PFSK-1 (cell line): ENCODE data around the gene TOGARAM2.

ENCODE experiments used
- FOXP2 ChIP-seq: optimal IDR thresholded peaks from 2 replicates; pipeline ENCODE3; 2011; ENCODE audit warnings: borderline replicate concordance, control low read depth, inconsistent platforms; ENCODE audit not compliant: insufficient read depth; ENCODE audit errors: extremely low read length, extremely low read depth
- POLR2AphosphoS5 ChIP-seq: IDR thresholded peaks from 2 replicates; pipeline ENCODE4 v1.6.1; 2012; ENCODE audit warnings: low read depth, mild to moderate bottlenecking, control low read depth, low read length, moderate library complexity
- REST ChIP-seq, 2 experiments: IDR thresholded peaks; 2 replicates each; pipeline versions ENCODE4 v1.6.1 to v1.8.0; 2011 to 2012; ENCODE audit warnings: low read depth in 2 of 2, low read length in 2 of 2, control low read depth in 1 of 2, inconsistent platforms in 1 of 2, mild to moderate bottlenecking in 1 of 2, moderate library complexity in 1 of 2; ENCODE audit not compliant: insufficient read depth in 1 of 2
- SIN3A ChIP-seq: IDR thresholded peaks from 2 replicates; pipeline ENCODE4 v1.6.1; 2012; ENCODE audit warnings: mild to moderate bottlenecking, low read length, moderate library complexity, borderline replicate concordance; ENCODE audit not compliant: insufficient read depth
- TAF1 ChIP-seq: IDR thresholded peaks from 2 replicates; pipeline ENCODE4 v1.6.1; 2012; ENCODE audit warnings: low read length, control low read depth, borderline replicate concordance; ENCODE audit not compliant: insufficient read depth

Gene TOGARAM2

GRCh38 chr2:28974252-28974651 is 6.8 kb upstream of the TOGARAM2 start:
- TF ChIP-seq POLR2AphosphoS5, result no peak
- no peak for TF ChIP-seq SIN3A
- TF ChIP-seq TAF1, result no peak
- TF ChIP-seq FOXP2, result no peak
- no peak for TF ChIP-seq REST (IDR thresholded peaks at IDR 0.05; ENCODE audit: insufficient read depth in 1 of 2, low read depth in 2 of 2, low read length in 2 of 2)

- TF ChIP-seq SIN3A (no peak), TAF1 (no peak), FOXP2 (no peak), REST (IDR thresholded peaks at IDR 0.05; ENCODE audit: insufficient read depth in 1 of 2, low read depth in 2 of 2, low read length in 2 of 2) (no peak), POLR2AphosphoS5 (no peak)
These were observed 5.4 kb upstream of the TOGARAM2 start for GRCh38 chr2:28975671-28976070.

- TF ChIP-seq REST (IDR thresholded peaks at IDR 0.05; ENCODE audit: insufficient read depth in 1 of 2, low read depth in 2 of 2, low read length in 2 of 2), result no peak
- TF ChIP-seq POLR2AphosphoS5, result no peak
- TF ChIP-seq SIN3A, result no peak
- TF ChIP-seq TAF1, result no peak
- TF ChIP-seq FOXP2, result no peak
These were observed 4.5 kb upstream of the TOGARAM2 start for GRCh38 chr2:28976584-28976983.

- TF ChIP-seq TAF1, result no peak
- no peak for TF ChIP-seq REST (IDR thresholded peaks at IDR 0.05; ENCODE audit: insufficient read depth in 1 of 2, low read depth in 2 of 2, low read length in 2 of 2)
- TF ChIP-seq POLR2AphosphoS5, result no peak
- no peak for TF ChIP-seq SIN3A
- TF ChIP-seq FOXP2, result no peak
These were observed 3.8 kb upstream of the TOGARAM2 start for GRCh38 chr2:28977176-28977875.

GRCh38 chr2:28978606-28979005 is 2.5 kb upstream of the TOGARAM2 start:
- TF ChIP-seq TAF1 (no peak), REST (IDR thresholded peaks at IDR 0.05; ENCODE audit: insufficient read depth in 1 of 2, low read depth in 2 of 2, low read length in 2 of 2) (no peak), POLR2AphosphoS5 (no peak), FOXP2 (no peak), SIN3A (no peak)
